Prostate gland (tissue), 2 donors: ENCODE results near the gene SIK2.

ENCODE experiments used
- POLR2AphosphoS5 ChIP-seq: sonication (generic); formaldehyde crosslinking; IDR thresholded peaks from one replicate; pipeline ENCODE4 v1.6.1; 2017; ENCODE audit warnings: antibody characterized with exemption
- TF ChIP-seq, protein P1 (sequence below), 4 experiments: fragments of 200-600 bp in 2 of 4; fragments of 450-650 bp in 2 of 4; sonication (generic) in 2 of 4; IDR thresholded peaks; 1 replicate in 3 of 4; 2 replicates in 1 of 4; pipeline ENCODE4 v1.5.1; 2016 to 2019; ENCODE audit warnings: antibody characterized with exemption in 4 of 4, mild to moderate bottlenecking in 2 of 4, moderate library complexity in 2 of 4

DNA sequence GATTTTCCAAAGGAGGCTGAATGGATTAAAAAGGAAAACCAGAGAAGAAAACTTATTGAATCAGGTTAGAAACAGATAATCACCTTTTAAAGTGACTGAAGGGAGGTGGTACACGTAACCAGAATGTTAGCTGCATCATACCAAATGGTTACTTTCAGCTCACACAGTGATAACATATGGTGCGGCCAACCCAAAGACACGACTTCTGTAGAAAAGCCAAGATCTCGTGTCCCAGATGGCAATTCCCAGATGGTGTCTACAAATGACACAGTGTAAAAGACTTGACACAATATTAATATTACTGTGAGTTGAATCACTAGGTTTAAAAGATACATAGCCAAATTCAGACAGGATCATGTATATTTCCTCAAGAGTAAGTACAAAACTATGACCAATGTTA is 158.8 kb downstream of the SIK2 start:
- TF ChIP-seq POLR2AphosphoS5 = no peak
- TF ChIP-seq, protein P1, sequence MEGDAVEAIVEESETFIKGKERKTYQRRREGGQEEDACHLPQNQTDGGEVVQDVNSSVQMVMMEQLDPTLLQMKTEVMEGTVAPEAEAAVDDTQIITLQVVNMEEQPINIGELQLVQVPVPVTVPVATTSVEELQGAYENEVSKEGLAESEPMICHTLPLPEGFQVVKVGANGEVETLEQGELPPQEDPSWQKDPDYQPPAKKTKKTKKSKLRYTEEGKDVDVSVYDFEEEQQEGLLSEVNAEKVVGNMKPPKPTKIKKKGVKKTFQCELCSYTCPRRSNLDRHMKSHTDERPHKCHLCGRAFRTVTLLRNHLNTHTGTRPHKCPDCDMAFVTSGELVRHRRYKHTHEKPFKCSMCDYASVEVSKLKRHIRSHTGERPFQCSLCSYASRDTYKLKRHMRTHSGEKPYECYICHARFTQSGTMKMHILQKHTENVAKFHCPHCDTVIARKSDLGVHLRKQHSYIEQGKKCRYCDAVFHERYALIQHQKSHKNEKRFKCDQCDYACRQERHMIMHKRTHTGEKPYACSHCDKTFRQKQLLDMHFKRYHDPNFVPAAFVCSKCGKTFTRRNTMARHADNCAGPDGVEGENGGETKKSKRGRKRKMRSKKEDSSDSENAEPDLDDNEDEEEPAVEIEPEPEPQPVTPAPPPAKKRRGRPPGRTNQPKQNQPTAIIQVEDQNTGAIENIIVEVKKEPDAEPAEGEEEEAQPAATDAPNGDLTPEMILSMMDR (IDR thresholded peaks at IDR 0.05) = no peak
